Ishikawa (cell line): ENCODE results near the gene NRCAM.

Source experiments
- CEBPB ChIP-seq: IDR thresholded peaks from 2 replicates; pipeline ENCODE4 v1.6.1; 2012
- CREB1 ChIP-seq: IDR thresholded peaks from 2 replicates; pipeline ENCODE4 v1.6.1; 2012; ENCODE audit warnings: low read depth
- EGR1 ChIP-seq: IDR thresholded peaks from 2 replicates; pipeline ENCODE4 v1.6.1; 2012
- EP300 ChIP-seq: IDR thresholded peaks from 2 replicates; pipeline ENCODE4 v1.6.1; 2012; ENCODE audit warnings: borderline replicate concordance
- NFIC ChIP-seq: IDR thresholded peaks from 2 replicates; pipeline ENCODE4 v1.6.1; 2012
- RAD21 ChIP-seq: IDR thresholded peaks from 2 replicates; pipeline ENCODE4 v1.6.1; 2012; ENCODE audit warnings: low read depth
- TAF1 ChIP-seq: IDR thresholded peaks from 2 replicates; pipeline ENCODE4 v1.6.1; 2012; ENCODE audit warnings: low read depth, mild to moderate bottlenecking
- TEAD4 ChIP-seq: IDR thresholded peaks from 2 replicates; pipeline ENCODE4 v1.6.1; 2012
- YY1 ChIP-seq: IDR thresholded peaks from 2 replicates; pipeline ENCODE4 v1.6.1; 2012; ENCODE audit warnings: low read depth
- ZBTB7A ChIP-seq: IDR thresholded peaks from 2 replicates; pipeline ENCODE4 v1.6.1; 2012; ENCODE audit warnings: low read depth
- TF ChIP-seq, protein P1 (sequence below): IDR thresholded peaks from 2 replicates; pipeline ENCODE4 v1.6.1; 2012
- TF ChIP-seq, protein P2 (sequence below): IDR thresholded peaks from 2 replicates; pipeline ENCODE4 v1.6.1; 2012; ENCODE audit warnings: low read depth, mild to moderate bottlenecking
- TF ChIP-seq, protein P3 (sequence below): IDR thresholded peaks from 2 replicates; pipeline ENCODE4 v1.6.1; 2012

DNA sequence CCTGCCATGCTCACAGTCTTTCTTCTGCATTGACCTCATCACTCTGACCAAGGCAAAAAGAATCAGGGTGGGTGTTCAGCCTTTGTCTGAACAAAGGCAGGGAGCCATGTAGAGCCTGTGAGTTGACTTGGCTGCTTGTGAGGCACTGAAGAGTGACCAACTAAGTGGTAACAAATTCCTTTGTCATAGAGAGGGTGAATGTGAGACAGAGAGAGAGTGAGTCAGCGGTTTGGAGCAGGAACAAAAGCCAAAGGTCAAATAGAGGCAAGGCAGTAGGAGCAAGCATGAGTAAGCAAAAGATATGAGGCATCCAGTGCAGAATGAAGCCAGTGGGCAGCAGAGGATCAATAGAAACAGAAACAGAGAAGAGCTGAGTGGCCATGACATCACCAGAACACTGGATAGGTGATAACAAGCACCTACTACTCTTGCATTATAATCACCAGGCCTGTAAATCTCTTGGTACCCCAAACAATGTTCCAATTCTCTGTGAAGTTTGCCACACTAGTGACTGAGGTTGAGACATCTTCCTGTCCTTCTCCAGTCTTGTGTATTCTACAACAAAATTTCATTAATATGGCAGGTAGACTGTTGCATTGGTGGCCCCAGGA lies 209.9 kb downstream of the NRCAM start:
- peak; percentile 70; the same call in 1 of the 2 replicates for TF ChIP-seq NFIC
- TF ChIP-seq TEAD4, result peak; percentile 88
- TF ChIP-seq YY1, result peak; percentile 62; the same call in 1 of the 2 replicates
- no peak for TF ChIP-seq ZBTB7A
- TF ChIP-seq, protein P1, sequence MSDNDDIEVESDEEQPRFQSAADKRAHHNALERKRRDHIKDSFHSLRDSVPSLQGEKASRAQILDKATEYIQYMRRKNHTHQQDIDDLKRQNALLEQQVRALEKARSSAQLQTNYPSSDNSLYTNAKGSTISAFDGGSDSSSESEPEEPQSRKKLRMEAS, result no peak; the same call in 1 of the 2 replicates
- no peak for TF ChIP-seq TAF1
- peak; percentile 92 for TF ChIP-seq EP300
- no peak for TF ChIP-seq CEBPB
- no peak for TF ChIP-seq CREB1
- no peak for TF ChIP-seq EGR1
- TF ChIP-seq, protein P2, sequence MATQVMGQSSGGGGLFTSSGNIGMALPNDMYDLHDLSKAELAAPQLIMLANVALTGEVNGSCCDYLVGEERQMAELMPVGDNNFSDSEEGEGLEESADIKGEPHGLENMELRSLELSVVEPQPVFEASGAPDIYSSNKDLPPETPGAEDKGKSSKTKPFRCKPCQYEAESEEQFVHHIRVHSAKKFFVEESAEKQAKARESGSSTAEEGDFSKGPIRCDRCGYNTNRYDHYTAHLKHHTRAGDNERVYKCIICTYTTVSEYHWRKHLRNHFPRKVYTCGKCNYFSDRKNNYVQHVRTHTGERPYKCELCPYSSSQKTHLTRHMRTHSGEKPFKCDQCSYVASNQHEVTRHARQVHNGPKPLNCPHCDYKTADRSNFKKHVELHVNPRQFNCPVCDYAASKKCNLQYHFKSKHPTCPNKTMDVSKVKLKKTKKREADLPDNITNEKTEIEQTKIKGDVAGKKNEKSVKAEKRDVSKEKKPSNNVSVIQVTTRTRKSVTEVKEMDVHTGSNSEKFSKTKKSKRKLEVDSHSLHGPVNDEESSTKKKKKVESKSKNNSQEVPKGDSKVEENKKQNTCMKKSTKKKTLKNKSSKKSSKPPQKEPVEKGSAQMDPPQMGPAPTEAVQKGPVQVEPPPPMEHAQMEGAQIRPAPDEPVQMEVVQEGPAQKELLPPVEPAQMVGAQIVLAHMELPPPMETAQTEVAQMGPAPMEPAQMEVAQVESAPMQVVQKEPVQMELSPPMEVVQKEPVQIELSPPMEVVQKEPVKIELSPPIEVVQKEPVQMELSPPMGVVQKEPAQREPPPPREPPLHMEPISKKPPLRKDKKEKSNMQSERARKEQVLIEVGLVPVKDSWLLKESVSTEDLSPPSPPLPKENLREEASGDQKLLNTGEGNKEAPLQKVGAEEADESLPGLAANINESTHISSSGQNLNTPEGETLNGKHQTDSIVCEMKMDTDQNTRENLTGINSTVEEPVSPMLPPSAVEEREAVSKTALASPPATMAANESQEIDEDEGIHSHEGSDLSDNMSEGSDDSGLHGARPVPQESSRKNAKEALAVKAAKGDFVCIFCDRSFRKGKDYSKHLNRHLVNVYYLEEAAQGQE, result no peak
- TF ChIP-seq, protein P3, sequence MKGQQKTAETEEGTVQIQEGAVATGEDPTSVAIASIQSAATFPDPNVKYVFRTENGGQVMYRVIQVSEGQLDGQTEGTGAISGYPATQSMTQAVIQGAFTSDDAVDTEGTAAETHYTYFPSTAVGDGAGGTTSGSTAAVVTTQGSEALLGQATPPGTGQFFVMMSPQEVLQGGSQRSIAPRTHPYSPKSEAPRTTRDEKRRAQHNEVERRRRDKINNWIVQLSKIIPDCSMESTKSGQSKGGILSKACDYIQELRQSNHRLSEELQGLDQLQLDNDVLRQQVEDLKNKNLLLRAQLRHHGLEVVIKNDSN, result peak; percentile 26; the same call in 1 of the 2 replicates
- peak; percentile 1; the same call in 1 of the 2 replicates for TF ChIP-seq RAD21
